Fibroblast of lung (primary cell): Measurements from ENCODE around the gene MAPKAPK3. TPM values are rescaled to one million over a fixed set of nuclear protein-coding genes. Genes with fewer than 3 reads are reported as not detected.
"Not testable (repeated sequence)": the region's sequence is repeated elsewhere in the genome, so short reads cannot be mapped to it uniquely, and the experiment has no call there.

ENCODE experiments used
- DNase-seq, 2 donors: peaks; one replicate each; pipeline versions ENCODE4 v3.0.0 to v3.0.0-alpha.2; 2010; ENCODE audit warnings: low read depth in 2 of 2
- H2AFZ ChIP-seq: 2 replicates; pipeline ENCODE4 v1.5.1; 2012; ENCODE audit warnings: low read length, control low read depth, inconsistent platforms
- H3K27ac ChIP-seq: 2 replicates; pipeline ENCODE4 v1.5.1; 2011; ENCODE audit warnings: low read length, control low read depth; ENCODE audit not compliant: insufficient read depth
- H3K27me3 ChIP-seq: 2 replicates; pipeline ENCODE4 v1.5.1; 2011; ENCODE audit warnings: mild to moderate bottlenecking, low read length; ENCODE audit not compliant: control insufficient read depth, insufficient read depth
- H3K36me3 ChIP-seq: 2 replicates; pipeline ENCODE4 v1.5.1; 2011; ENCODE audit warnings: low read length; ENCODE audit not compliant: control insufficient read depth, insufficient read depth
- H3K4me1 ChIP-seq: 2 replicates; pipeline ENCODE4 v1.5.1; 2011; ENCODE audit warnings: low read length; ENCODE audit not compliant: control insufficient read depth, insufficient read depth; ENCODE audit errors: extremely low read depth
- H3K4me2 ChIP-seq: 2 replicates; pipeline ENCODE4 v1.5.1; 2011; ENCODE audit warnings: low read length, control low read depth; ENCODE audit not compliant: insufficient read depth; ENCODE audit errors: extremely low read depth
- H3K4me3 ChIP-seq, 4 experiments: fragments of 200-600 bp in 1 of 4; sonication (generic) in 1 of 4; replicated peaks in 1 of 4; 2 replicates each; pipeline ENCODE4 v1.5.1; 2011 to 2016; ENCODE audit warnings: low read length in 4 of 4, low read depth in 3 of 4, mild to moderate bottlenecking in 3 of 4, control low read depth in 2 of 4, inconsistent platforms in 1 of 4, mixed read lengths in 1 of 4; ENCODE audit not compliant: insufficient read depth in 1 of 4; ENCODE audit errors: control extremely low read depth in 1 of 4
- H3K79me2 ChIP-seq: 2 replicates; pipeline ENCODE4 v1.5.1; 2012; ENCODE audit warnings: mild to moderate bottlenecking, low read length, inconsistent platforms; ENCODE audit not compliant: control insufficient read depth, insufficient read depth
- H3K9ac ChIP-seq: 2 replicates; pipeline ENCODE4 v1.5.1; 2011; ENCODE audit warnings: mild to moderate bottlenecking, low read length, control low read depth; ENCODE audit not compliant: insufficient read depth
- H3K9me3 ChIP-seq: 2 replicates; pipeline ENCODE4 v1.5.1; 2012; ENCODE audit warnings: low read depth, low read length; ENCODE audit not compliant: control insufficient read depth, insufficient read depth
- H4K20me1 ChIP-seq: 2 replicates; pipeline ENCODE4 v1.5.1; 2011; ENCODE audit warnings: low read length; ENCODE audit not compliant: control insufficient read depth, insufficient read depth; ENCODE audit errors: extremely low read depth
- EZH2 ChIP-seq: IDR thresholded peaks from 2 replicates; pipeline ENCODE4 v1.5.1; 2012; ENCODE audit warnings: low read length, control low read depth, mild to moderate bottlenecking; ENCODE audit errors: missing control alignments
- polyA plus RNA-seq, 2 donors: library from polyadenylated mRNA; depleted of rRNA in 1 of 2; stranded (reverse) in 1 of 2; unstranded in 1 of 2; fragments of >200 nt; gene quantifications; 2 replicates each; pipeline ENCODE4 v1.2.1, GENCODE V29; 2011 to 2012; ENCODE audit warnings: missing spikeins in 1 of 2
- total RNA-seq: library from RNA; depleted of rRNA; stranded (reverse); fragments of >200 nt; gene quantifications from 2 replicates; pipeline ENCODE4 v1.2.1, GENCODE V29; 2014
- TF ChIP-seq, protein P1 (sequence below), 2 donors: IDR thresholded peaks in 1 of 2; conservative IDR thresholded peaks in 1 of 2; 1 replicate in 1 of 2; 2 replicates in 1 of 2; pipeline ENCODE4 v1.5.1; 2011 to 2012; ENCODE audit warnings: low read length in 2 of 2, control low read depth in 1 of 2, inconsistent platforms in 1 of 2, low read depth in 1 of 2, mild to moderate bottlenecking in 1 of 2

MAPKAPK3 gene
- total and polyA plus RNA-seq, 2 donors (not counting 1 experiment from before 2014, with no cell fraction given), result 34.3 to 38.4 TPM

DNA sequence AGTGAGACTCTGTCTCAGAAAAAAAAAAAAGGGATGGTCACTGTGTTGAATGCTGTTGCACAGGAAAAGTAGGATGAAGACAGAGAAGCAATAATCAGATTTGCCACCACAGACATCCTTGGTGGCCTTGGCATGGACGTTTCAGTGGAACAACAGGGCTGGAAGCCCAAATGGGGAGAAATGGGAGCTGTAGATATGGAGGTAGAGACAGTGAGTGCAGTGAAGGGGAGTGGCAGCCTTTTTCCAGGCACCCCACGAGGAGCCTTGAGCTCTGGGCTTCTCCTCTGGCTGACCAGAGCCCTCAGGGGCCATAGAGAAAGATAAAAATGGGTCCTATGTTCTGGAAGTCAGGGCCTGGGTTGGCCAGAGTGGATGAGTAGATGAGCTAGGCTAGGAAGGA is 45.5 kb downstream of the MAPKAPK3 start:
- no peak overlapping the region for H3K4me2 ChIP-seq
- H3K36me3 ChIP-seq, result no peaks in the 10 kb centered on the region
- no peaks in the 10 kb centered on the region for H3K9me3 ChIP-seq
- H2AFZ ChIP-seq, result no peak overlapping the region
- H3K9ac ChIP-seq, result no peak overlapping the region
- no peaks in the 10 kb centered on the region for H3K4me1 ChIP-seq
- DNase-seq, result no peak
- H3K4me3 ChIP-seq, result no peak overlapping the region
- TF ChIP-seq, protein P1, sequence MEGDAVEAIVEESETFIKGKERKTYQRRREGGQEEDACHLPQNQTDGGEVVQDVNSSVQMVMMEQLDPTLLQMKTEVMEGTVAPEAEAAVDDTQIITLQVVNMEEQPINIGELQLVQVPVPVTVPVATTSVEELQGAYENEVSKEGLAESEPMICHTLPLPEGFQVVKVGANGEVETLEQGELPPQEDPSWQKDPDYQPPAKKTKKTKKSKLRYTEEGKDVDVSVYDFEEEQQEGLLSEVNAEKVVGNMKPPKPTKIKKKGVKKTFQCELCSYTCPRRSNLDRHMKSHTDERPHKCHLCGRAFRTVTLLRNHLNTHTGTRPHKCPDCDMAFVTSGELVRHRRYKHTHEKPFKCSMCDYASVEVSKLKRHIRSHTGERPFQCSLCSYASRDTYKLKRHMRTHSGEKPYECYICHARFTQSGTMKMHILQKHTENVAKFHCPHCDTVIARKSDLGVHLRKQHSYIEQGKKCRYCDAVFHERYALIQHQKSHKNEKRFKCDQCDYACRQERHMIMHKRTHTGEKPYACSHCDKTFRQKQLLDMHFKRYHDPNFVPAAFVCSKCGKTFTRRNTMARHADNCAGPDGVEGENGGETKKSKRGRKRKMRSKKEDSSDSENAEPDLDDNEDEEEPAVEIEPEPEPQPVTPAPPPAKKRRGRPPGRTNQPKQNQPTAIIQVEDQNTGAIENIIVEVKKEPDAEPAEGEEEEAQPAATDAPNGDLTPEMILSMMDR (conservative IDR thresholded peaks at IDR 0.05 in 1 of 2, IDR thresholded peaks at IDR 0.05 in 1 of 2; ENCODE audit: low read depth in 1 of 2, low read length in 2 of 2), result no peak
- TF ChIP-seq EZH2, result no peak
- no peak overlapping the region for H3K27ac ChIP-seq
- peaks cover 5% of the 10 kb centered on the region for H3K27me3 ChIP-seq
- H4K20me1 ChIP-seq, result no peaks in the 10 kb centered on the region
- H3K79me2 ChIP-seq, result no peaks in the 10 kb centered on the region

DNA sequence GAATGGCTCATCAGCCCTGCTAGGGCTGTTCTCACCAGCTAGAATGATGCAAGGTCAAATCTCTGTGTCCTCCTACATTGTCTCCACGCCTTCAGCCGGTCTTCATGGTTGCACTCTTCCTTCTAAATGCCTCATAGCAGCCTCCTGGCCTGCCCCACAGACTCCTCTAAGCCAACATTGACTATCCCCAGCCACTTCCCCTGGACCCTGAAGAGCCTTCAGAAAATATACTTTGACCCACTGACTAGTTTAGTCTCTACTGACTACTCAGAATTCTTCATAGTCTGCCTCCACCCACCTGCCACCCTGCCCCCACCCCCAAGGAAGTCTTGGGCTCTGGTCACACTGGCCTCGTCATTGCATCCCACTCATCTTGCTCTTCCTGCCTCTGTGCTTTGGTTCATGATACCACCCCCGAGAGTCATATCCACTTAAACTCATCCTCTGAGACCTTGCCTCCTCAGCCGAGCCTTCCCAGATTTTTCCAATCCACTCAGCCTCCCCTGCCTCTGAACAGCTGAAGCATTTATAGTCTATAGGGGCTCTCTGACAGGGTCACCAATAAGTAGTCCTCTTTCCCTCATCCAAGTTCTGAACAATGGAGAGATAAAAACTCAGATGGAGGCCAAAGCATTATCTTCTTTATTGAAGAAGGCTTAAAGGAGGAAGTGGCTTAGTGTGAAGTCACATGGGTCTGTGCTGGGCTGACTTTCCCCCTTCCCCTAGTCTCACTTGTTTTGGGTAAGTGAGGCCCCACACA is 48.3 kb downstream of the MAPKAPK3 start:
- no peak overlapping the region for H3K4me2 ChIP-seq
- no peak overlapping the region for H3K27ac ChIP-seq
- no peak overlapping the region for H2AFZ ChIP-seq
- TF ChIP-seq, protein P1 (conservative IDR thresholded peaks at IDR 0.05 in 1 of 2, IDR thresholded peaks at IDR 0.05 in 1 of 2; ENCODE audit: low read depth in 1 of 2, low read length in 2 of 2), result no peak
- TF ChIP-seq EZH2, result no peak
- H3K27me3 ChIP-seq, result peaks cover 13% of the 10 kb centered on the region
- H4K20me1 ChIP-seq, result no peaks in the 10 kb centered on the region
- no peak for DNase-seq
- H3K79me2 ChIP-seq, result no peaks in the 10 kb centered on the region
- H3K9ac ChIP-seq, result no peak overlapping the region
- no peaks in the 10 kb centered on the region for H3K4me1 ChIP-seq
- H3K36me3 ChIP-seq, result no peaks in the 10 kb centered on the region
- no peaks in the 10 kb centered on the region for H3K9me3 ChIP-seq
- H3K4me3 ChIP-seq, result no peak overlapping the region

DNA sequence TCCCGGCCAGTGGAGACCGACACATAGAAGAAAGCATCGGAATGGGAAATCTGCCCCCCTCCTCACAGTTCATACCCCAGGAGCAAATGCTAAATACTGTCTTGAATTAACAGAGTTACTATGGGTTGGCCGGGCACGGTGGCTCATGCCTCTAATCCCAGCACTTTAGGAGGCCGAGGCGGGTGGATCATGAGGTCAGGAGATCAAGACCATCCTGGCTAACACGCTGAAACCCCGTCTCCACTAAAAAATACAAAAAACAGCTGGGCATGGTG is 48.8 kb downstream of the MAPKAPK3 start:
- not testable (repeated sequence) for H3K79me2 ChIP-seq, DNase-seq, H4K20me1 ChIP-seq

More for the DNA sequence above, 48.8 kb downstream of the MAPKAPK3 start:
- peaks cover 13% of the 10 kb centered on the region for H3K27me3 ChIP-seq
- H3K4me2 ChIP-seq, H2AFZ ChIP-seq, H3K9me3 ChIP-seq, H3K4me1 ChIP-seq, H3K36me3 ChIP-seq, H3K27ac ChIP-seq, H3K9ac ChIP-seq, H3K4me3 ChIP-seq: not testable (repeated sequence)
